WTC11 (cell line): ENCODE data around the gene LRRC3C. TPM values are rescaled to one million over a fixed set of nuclear protein-coding genes. Genes with fewer than 3 reads are reported as not detected.
A peak's percentile ranks its signal among the peaks of the same experiment; 100 is the strongest.

Experiments used
- ATAC-seq: fragments of 200-7000 bp; cut with Tn5 transposase; 2 replicates; pipeline ENCODE4 v1.10.0; 2021; ENCODE audit warnings: mild to moderate bottlenecking, moderate library complexity
- CTCF ChIA-PET: fragments of 300-600 bp; sonication (Branson Sonifier 250); formaldehyde crosslinking; loops from one replicate; lab custom pipeline; 2021; ENCODE audit warnings: antibody characterized with exemption; lab: Charles Lee
- POLR2A ChIA-PET: fragments of 350-600 bp; sonication (Branson Sonifier 250); formaldehyde crosslinking; loops from one replicate; lab custom pipeline; 2021; ENCODE audit warnings: antibody characterized with exemption; lab: Charles Lee
- DNase-seq: peaks from one replicate; pipeline ENCODE4 v3.0.0; 2021; ENCODE audit warnings: low spot score
- H3K27ac Mint-ChIP-seq: 2 replicates; pipeline ENCODE4 v1.8.0; 2021; ENCODE audit warnings: mixed read lengths
- H3K27me3 Mint-ChIP-seq: 2 replicates; pipeline ENCODE4 v1.8.0; 2021; ENCODE audit warnings: low read depth, mild to moderate bottlenecking, moderate library complexity, mixed read lengths
- H3K36me3 Mint-ChIP-seq: 2 replicates; pipeline ENCODE4 v1.8.0; 2021; ENCODE audit warnings: mixed read lengths
- H3K4me1 Mint-ChIP-seq: 2 replicates; pipeline ENCODE4 v1.8.0; 2022; ENCODE audit warnings: mixed read lengths
- H3K4me3 Mint-ChIP-seq: 2 replicates; pipeline ENCODE4 v1.8.0; 2021; ENCODE audit warnings: mild to moderate bottlenecking, moderate library complexity, mixed read lengths
- H3K9me3 Mint-ChIP-seq: 2 replicates; pipeline ENCODE4 v1.8.0; 2021; ENCODE audit warnings: mixed read lengths
- AFF4 ChIP-seq: sonication (generic); formaldehyde crosslinking; IDR thresholded peaks from 2 replicates; pipeline ENCODE4 v1.8.1; 2023; ENCODE audit warnings: mild to moderate bottlenecking, missing genetic modification reagents, borderline replicate concordance
- ATF3 ChIP-seq: sonication (generic); formaldehyde crosslinking; conservative IDR thresholded peaks from 2 replicates; pipeline ENCODE4 v1.8.1; 2022; ENCODE audit warnings: mild to moderate bottlenecking, missing genetic modification reagents
- ELF4 ChIP-seq: sonication (generic); formaldehyde crosslinking; IDR thresholded peaks from 2 replicates; pipeline ENCODE4 v1.8.1; 2022; ENCODE audit warnings: low read depth, mild to moderate bottlenecking, moderate library complexity, missing genetic modification reagents
- FOXJ3 ChIP-seq: sonication (generic); formaldehyde crosslinking; IDR thresholded peaks from 2 replicates; pipeline ENCODE4 v1.9.0; 2021; ENCODE audit warnings: missing genetic modification reagents, mild to moderate bottlenecking, borderline replicate concordance
- FOXP1 ChIP-seq: sonication (generic); formaldehyde crosslinking; IDR thresholded peaks from 2 replicates; pipeline ENCODE4 v1.8.0; 2022; ENCODE audit warnings: missing genetic modification reagents, mild to moderate bottlenecking, moderate library complexity, borderline replicate concordance
- JAZF1 ChIP-seq: fragments of 250-450 bp; sonication (Bioruptor Pico); IDR thresholded peaks from 2 replicates; pipeline ENCODE4 v1.9.0; 2021; ENCODE audit warnings: moderate library complexity, mild to moderate bottlenecking, inconsistent platforms
- MXD4 ChIP-seq: fragments of 250-450 bp; sonication (Bioruptor Pico); IDR thresholded peaks from 2 replicates; pipeline ENCODE4 v1.8.0; 2021; ENCODE audit warnings: mild to moderate bottlenecking, moderate library complexity, borderline replicate concordance
- NFATC4 ChIP-seq: fragments of 250-450 bp; sonication (Bioruptor Pico); IDR thresholded peaks from 2 replicates; pipeline ENCODE4 v1.9.0; 2021; ENCODE audit warnings: mild to moderate bottlenecking
- SMAD4 ChIP-seq: sonication (generic); formaldehyde crosslinking; IDR thresholded peaks from 2 replicates; pipeline ENCODE4 v1.8.0; 2022; ENCODE audit warnings: mild to moderate bottlenecking, missing genetic modification reagents
- SOX15 ChIP-seq: fragments of 250-450 bp; sonication (Bioruptor Pico); IDR thresholded peaks from 2 replicates; pipeline ENCODE4 v1.9.0; 2021; ENCODE audit warnings: mild to moderate bottlenecking
- SP1 ChIP-seq: sonication (generic); formaldehyde crosslinking; conservative IDR thresholded peaks from 2 replicates; pipeline ENCODE4 v1.8.1; 2022; ENCODE audit warnings: missing genetic modification reagents
- STAT6 ChIP-seq: sonication (generic); formaldehyde crosslinking; conservative IDR thresholded peaks from 2 replicates; pipeline ENCODE4 v1.8.1; 2023; ENCODE audit warnings: mild to moderate bottlenecking, low read depth, missing genetic modification reagents, moderate library complexity
- TEAD1 ChIP-seq: sonication (generic); formaldehyde crosslinking; IDR thresholded peaks from 2 replicates; pipeline ENCODE4 v1.8.0; 2022; ENCODE audit warnings: mild to moderate bottlenecking, missing genetic modification reagents
- ZNF121 ChIP-seq: sonication (generic); formaldehyde crosslinking; IDR thresholded peaks from 2 replicates; pipeline ENCODE4 v1.8.0; 2023; ENCODE audit warnings: missing genetic modification reagents
- ZNF532 ChIP-seq: fragments of 250-450 bp; sonication (Bioruptor Pico); IDR thresholded peaks from 2 replicates; pipeline ENCODE4 v1.9.0; 2021; ENCODE audit warnings: mild to moderate bottlenecking, borderline replicate concordance
- total RNA-seq: library from RNA; stranded (reverse); gene quantifications from 3 replicates; pipeline ENCODE4 v1.2.3, GENCODE V29; 2021

LRRC3C gene
- total RNA-seq, 1 experiment from 2014 or later: not detected

GRCh38 chr17:39954876-39955275, 27.3 kb downstream of the LRRC3C start:
- Mint-ChIP-seq H3K36me3 (no peaks in the 10 kb centered on the region), H3K4me1 (peaks cover 26% of the 10 kb centered on the region), H3K4me3 (peak overlapping the region; percentile 51), H3K9me3 (no peaks in the 10 kb centered on the region), H3K27me3 (peaks cover 17% of the 10 kb centered on the region), H3K27ac (peak overlapping the region; percentile 65; the same call in 1 of the 2 replicates)
- POLR2A ChIA-PET: no interaction called here
- ATAC-seq: no peak
- peak; percentile 28 for DNase-seq
- CTCF ChIA-PET: interaction anchor here (0.6 to 1.9 kb wide), 9 partner anchors 11 to 158 kb away, joined by 3 to 9 read pairs (median 4); partner anchors contain the start of gene PSMD3
- no peak for TF ChIP-seq ZNF121 (CRISPR knock-in tag)
- no peak for TF ChIP-seq FOXP1 (CRISPR knock-in tag)
- TF ChIP-seq FOXJ3: no peak
- no peak for TF ChIP-seq ZNF532 (CRISPR knock-in tag)
- no peak for TF ChIP-seq MXD4 (CRISPR knock-in tag)
- TF ChIP-seq JAZF1 (CRISPR knock-in tag): no peak
- no peak for TF ChIP-seq NFATC4 (CRISPR knock-in tag)
- TF ChIP-seq SMAD4 (CRISPR knock-in tag): no peak
- no peak for TF ChIP-seq AFF4 (CRISPR knock-in tag)
- no peak for TF ChIP-seq ELF4 (CRISPR knock-in tag)
- TF ChIP-seq SOX15: no peak
- TF ChIP-seq SP1 (CRISPR knock-in tag): no peak

- ATAC-seq (no peak), DNase-seq (no peak)
- Mint-ChIP-seq H3K36me3 (no peaks in the 10 kb centered on the region), H3K4me3 (no peak overlapping the region), H3K27me3 (peaks cover 12% of the 10 kb centered on the region), H3K4me1 (peaks cover 24% of the 10 kb centered on the region), H3K27ac (no peak overlapping the region), H3K9me3 (no peaks in the 10 kb centered on the region)
- ChIA-PET POLR2A (no interaction called here), CTCF (interaction anchor here (1.8 to 5.0 kb wide), 2 partner anchors 24 to 120 kb away, joined by 6 to 50 read pairs; partner anchors contain the start of gene PSMD3)
- TF ChIP-seq STAT6 (no peak), TEAD1 (CRISPR knock-in tag) (no peak), ATF3 (no peak)
Measured at GRCh38 chr17:39955726-39956225, 28.2 kb downstream of the LRRC3C start.
